ENCODE results near the gene INVS. TPM values are rescaled to one million over a fixed set of nuclear protein-coding genes. Genes with fewer than 3 reads are reported as not detected.

The INVS gene
- total RNA-seq, 1 experiment from 2014 or later: 15.6 TPM

GRCh38 chr9:100306283-100306682 lies 207.2 kb downstream of the INVS start:
- no peaks in the 10 kb centered on the region for H3K27me3 Mint-ChIP-seq (ENCODE audit: insufficient read depth, unreplicated experiment)
- no TSS peak for BruUV-seq (replicated peaks)
- Histone ChIP-seq H3K4me3 (ENCODE audit: low read depth, low read length) (no peak overlapping the region), H3K27me3 (replicated peaks; ENCODE audit: control insufficient read depth, insufficient read depth, low read length) (no peaks in the 10 kb centered on the region), H3K4me1 (no peaks in the 10 kb centered on the region), H3K36me3 (ENCODE audit: control insufficient read depth, insufficient read depth, low read length) (no peaks in the 10 kb centered on the region), H3K9me3 (no peaks in the 10 kb centered on the region)
- CTCF ChIA-PET: no interaction called here
- intact Hi-C loops (cut with micrococcal nuclease; ENCODE audit: unreplicated experiment): no loop called here
- H3K36me3 Mint-ChIP-seq (ENCODE audit: insufficient read depth, unreplicated experiment): peaks cover 82% of the 10 kb centered on the region
- TF ChIP-seq CTCF (IDR thresholded peaks at IDR 0.05; ENCODE audit: insufficient read depth in 1 of 2, low read depth in 1 of 2, low read length in 1 of 2, severe bottlenecking in 1 of 2, unreplicated experiment in 1 of 2): no peak
- no peak for DNase-seq
- H3K27ac Mint-ChIP-seq (ENCODE audit: unreplicated experiment): no peak overlapping the region
- no peaks in the 10 kb centered on the region for H3K9me3 Mint-ChIP-seq (ENCODE audit: unreplicated experiment)
- no peak overlapping the region for H3K4me3 Mint-ChIP-seq (ENCODE audit: unreplicated experiment)
- no peaks in the 10 kb centered on the region for H3K4me1 Mint-ChIP-seq (ENCODE audit: low read depth, unreplicated experiment)
- POLR2A ChIA-PET: no interaction called here

- Mint-ChIP-seq H3K9me3 (ENCODE audit: unreplicated experiment) (no peaks in the 10 kb centered on the region), H3K4me3 (ENCODE audit: unreplicated experiment) (no peak overlapping the region), H3K27ac (ENCODE audit: unreplicated experiment) (no peak overlapping the region), H3K4me1 (ENCODE audit: low read depth, unreplicated experiment) (no peaks in the 10 kb centered on the region), H3K36me3 (ENCODE audit: insufficient read depth, unreplicated experiment) (peaks cover 81% of the 10 kb centered on the region), H3K27me3 (ENCODE audit: insufficient read depth, unreplicated experiment) (no peaks in the 10 kb centered on the region)
- POLR2A ChIA-PET: no interaction called here
- H3K27me3 ChIP-seq (replicated peaks; ENCODE audit: control insufficient read depth, insufficient read depth, low read length): no peaks in the 10 kb centered on the region
- H3K4me1 ChIP-seq: no peaks in the 10 kb centered on the region
- H3K9me3 ChIP-seq: no peaks in the 10 kb centered on the region
- TF ChIP-seq CTCF (IDR thresholded peaks at IDR 0.05; ENCODE audit: insufficient read depth in 1 of 2, low read depth in 1 of 2, low read length in 1 of 2, severe bottlenecking in 1 of 2, unreplicated experiment in 1 of 2): no peak
- H3K36me3 ChIP-seq (ENCODE audit: control insufficient read depth, insufficient read depth, low read length): no peaks in the 10 kb centered on the region
- BruUV-seq (replicated peaks): no TSS peak
- no peak overlapping the region for H3K4me3 ChIP-seq (ENCODE audit: low read depth, low read length)
- intact Hi-C loops (cut with micrococcal nuclease; ENCODE audit: unreplicated experiment): no loop called here
- DNase-seq: no peak
- CTCF ChIA-PET: no interaction called here
Observed at GRCh38 chr9:100307080-100307479, 208.0 kb downstream of the INVS start.

DNA sequence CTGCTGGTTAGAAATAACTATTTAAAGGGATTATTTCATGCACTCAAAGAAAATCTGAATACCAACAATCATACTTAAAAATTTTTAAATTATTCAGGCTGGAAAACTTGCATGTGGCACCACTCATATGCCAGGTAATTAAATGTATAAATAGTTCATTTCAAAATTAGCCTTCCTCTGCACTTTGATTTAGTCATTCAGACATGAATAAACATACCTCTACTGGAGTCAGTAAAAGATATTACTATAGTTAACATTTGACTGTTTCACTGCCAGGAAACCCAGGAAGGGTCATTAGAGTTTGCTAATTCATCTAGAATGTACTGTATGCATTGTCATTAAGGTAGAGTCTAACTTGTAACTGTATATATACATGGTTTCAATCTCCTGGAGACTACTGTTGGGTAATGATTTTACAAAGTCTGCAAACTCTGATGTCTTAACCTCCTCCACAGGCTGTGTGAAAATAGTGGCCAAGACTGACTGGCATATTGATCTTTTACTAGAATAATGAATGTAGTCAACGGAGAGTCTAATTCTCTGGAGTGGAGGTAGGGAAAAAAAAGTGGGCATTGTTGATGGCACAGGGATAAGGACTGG lies 210.0 kb downstream of the INVS start:
- Mint-ChIP-seq H3K27me3 (ENCODE audit: insufficient read depth, unreplicated experiment) (no peaks in the 10 kb centered on the region), H3K4me1 (ENCODE audit: low read depth, unreplicated experiment) (no peaks in the 10 kb centered on the region), H3K4me3 (ENCODE audit: unreplicated experiment) (no peak overlapping the region), H3K27ac (ENCODE audit: unreplicated experiment) (no peak overlapping the region), H3K9me3 (ENCODE audit: unreplicated experiment) (no peaks in the 10 kb centered on the region), H3K36me3 (ENCODE audit: insufficient read depth, unreplicated experiment) (peaks cover 79% of the 10 kb centered on the region)
- H3K9me3 ChIP-seq: no peaks in the 10 kb centered on the region
- ChIA-PET CTCF (no interaction called here), POLR2A (no interaction called here)
- BruUV-seq (replicated peaks): no TSS peak
- TF ChIP-seq CTCF (IDR thresholded peaks at IDR 0.05; ENCODE audit: insufficient read depth in 1 of 2, low read depth in 1 of 2, low read length in 1 of 2, severe bottlenecking in 1 of 2, unreplicated experiment in 1 of 2): no peak
- intact Hi-C loops (cut with micrococcal nuclease; ENCODE audit: unreplicated experiment): no loop called here
- DNase-seq: no peak
- no peaks in the 10 kb centered on the region for H3K27me3 ChIP-seq (replicated peaks; ENCODE audit: control insufficient read depth, insufficient read depth, low read length)
- H3K4me3 ChIP-seq (ENCODE audit: low read depth, low read length): no peak overlapping the region
- no peaks in the 10 kb centered on the region; the same call in 1 of the 2 replicates for H3K36me3 ChIP-seq (ENCODE audit: control insufficient read depth, insufficient read depth, low read length)
- no peaks in the 10 kb centered on the region for H3K4me1 ChIP-seq

Data from Caco-2 (cell line).